Immature natural killer cell (primary cell): ENCODE results near the gene TTYH2. TPM values are rescaled to one million over a fixed set of nuclear protein-coding genes. Genes with fewer than 3 reads are reported as not detected.
A peak's percentile ranks its signal among the peaks of the same experiment; 100 is the strongest.
"Not testable (repeated sequence)": the region's sequence is repeated elsewhere in the genome, so short reads cannot be mapped to it uniquely, and the experiment has no call there.

Experiments used
- DNase-seq, 3 donors: peaks; one replicate each; pipeline ENCODE4 v3.0.0; 2022; ENCODE audit warnings: mixed read lengths in 1 of 3
- H3K27ac Mint-ChIP-seq, 6 donors: one replicate each; pipeline ENCODE4 v1.8.0; 2020; ENCODE audit warnings: mixed read lengths in 6 of 6, mild to moderate bottlenecking in 5 of 6, inconsistent platforms in 4 of 6, moderate library complexity in 3 of 6
- H3K27me3 Mint-ChIP-seq, 3 donors: one replicate each; pipeline ENCODE4 v1.8.0; 2020 to 2021; ENCODE audit warnings: low read depth in 3 of 3, mild to moderate bottlenecking in 3 of 3, mixed read lengths in 3 of 3, moderate library complexity in 3 of 3, inconsistent platforms in 1 of 3
- H3K36me3 Mint-ChIP-seq, 3 donors: one replicate each; pipeline ENCODE4 v1.8.0; 2020; ENCODE audit warnings: mixed read lengths in 3 of 3, inconsistent platforms in 2 of 3, mild to moderate bottlenecking in 2 of 3
- H3K4me1 Mint-ChIP-seq, 2 donors: one replicate each; pipeline ENCODE4 v1.8.0; 2020; ENCODE audit warnings: inconsistent platforms in 2 of 2, mild to moderate bottlenecking in 2 of 2, mixed read lengths in 2 of 2, moderate library complexity in 1 of 2
- H3K4me3 Mint-ChIP-seq, 5 donors: one replicate each; pipeline ENCODE4 v1.8.0; 2020; ENCODE audit warnings: mild to moderate bottlenecking in 5 of 5, mixed read lengths in 5 of 5, inconsistent platforms in 3 of 5, moderate library complexity in 3 of 5
- H3K9me3 Mint-ChIP-seq, 6 donors: one replicate each; pipeline ENCODE4 v1.8.0; 2020; ENCODE audit warnings: mild to moderate bottlenecking in 6 of 6, mixed read lengths in 6 of 6, inconsistent platforms in 4 of 6, moderate library complexity in 3 of 6
- polyA plus RNA-seq, 3 donors: library from polyadenylated mRNA; unstranded; fragments of 300-500 nt; fragmentation: Illumina TruSeq; gene quantifications; one replicate each; pipeline ENCODE4 v1.2.3, GENCODE V29; 2021

TTYH2 gene
- polyA plus RNA-seq, 3 donors from 2014 or later = 0.15 to 2.0 (median 1.1) TPM

DNA sequence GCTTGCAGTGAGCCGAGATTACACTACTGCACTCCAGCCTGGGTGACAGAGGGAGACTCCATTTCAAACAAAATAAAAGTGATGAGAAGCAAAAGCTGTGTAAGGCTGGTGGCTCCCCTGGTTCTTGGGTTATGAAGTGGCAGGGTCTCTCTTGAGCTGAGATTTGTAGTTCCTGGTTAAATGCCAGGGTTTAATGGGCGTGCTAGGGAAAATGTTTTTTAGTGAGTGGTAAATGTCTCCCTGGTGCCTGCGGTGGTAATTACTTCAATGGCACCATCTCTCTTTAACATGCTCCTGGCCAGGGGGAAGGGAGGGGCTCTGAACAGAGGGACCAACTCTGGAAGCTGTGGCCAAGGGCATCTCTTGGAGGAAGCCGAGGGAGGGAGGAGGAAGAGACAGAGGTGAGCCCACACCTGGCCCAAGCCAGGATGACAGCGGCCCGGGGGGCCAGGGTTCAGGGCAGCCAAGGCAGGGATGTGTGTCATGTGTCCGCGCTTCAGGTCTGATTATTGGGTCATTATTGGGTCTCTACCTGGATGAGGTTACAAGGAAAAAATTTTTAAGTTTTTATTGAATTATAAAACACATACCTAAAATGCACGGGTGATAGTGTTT is 27.7 kb upstream of the TTYH2 start:
- DNase-seq = no peak
- Mint-ChIP-seq H3K27me3 (peaks cover 3 to 9% (median 5%) of the 10 kb centered on the region in 3 donors), H3K27ac (no peak overlapping the region), H3K36me3 (no peaks in the 10 kb centered on the region), H3K4me3 (no peak overlapping the region), H3K9me3 (no peaks in the 10 kb centered on the region), H3K4me1 (no peaks in the 10 kb centered on the region)

GRCh38 chr17:74186498-74186897 is 26.9 kb upstream of the TTYH2 start:
- Mint-ChIP-seq H3K27me3 (peaks cover 0 to 9% (median 5%) of the 10 kb centered on the region in 3 donors), H3K27ac (no peak overlapping the region), H3K36me3 (no peaks in the 10 kb centered on the region), H3K4me1 (no peaks in the 10 kb centered on the region), H3K4me3 (no peak overlapping the region), H3K9me3 (no peaks in the 10 kb centered on the region)
- DNase-seq = no peak

GRCh38 chr17:74187761-74188160 is 25.6 kb upstream of the TTYH2 start:
- no peaks in the 10 kb centered on the region for H3K9me3 Mint-ChIP-seq
- no peaks in the 10 kb centered on the region for H3K36me3 Mint-ChIP-seq
- H3K27ac Mint-ChIP-seq = no peak overlapping the region
- H3K4me1 Mint-ChIP-seq = no peaks in the 10 kb centered on the region
- no peak for DNase-seq
- H3K27me3 Mint-ChIP-seq = peaks cover 2 to 11% (median 3%) of the 10 kb centered on the region in 3 donors
- H3K4me3 Mint-ChIP-seq = no peak overlapping the region

- H3K27me3 Mint-ChIP-seq = peaks cover 2 to 13% (median 3%) of the 10 kb centered on the region in 3 donors
- H3K27ac Mint-ChIP-seq, H3K4me1 Mint-ChIP-seq, H3K9me3 Mint-ChIP-seq, H3K4me3 Mint-ChIP-seq, DNase-seq, H3K36me3 Mint-ChIP-seq: not testable (repeated sequence)
Measured at GRCh38 chr17:74188687-74189086, 24.7 kb upstream of the TTYH2 start.

- no peak overlapping the region for H3K4me3 Mint-ChIP-seq
- H3K27ac Mint-ChIP-seq = no peak overlapping the region
- no peaks in the 10 kb centered on the region for H3K36me3 Mint-ChIP-seq
- peaks cover 2 to 16% (median 2%) of the 10 kb centered on the region in 3 donors for H3K27me3 Mint-ChIP-seq
- H3K4me1 Mint-ChIP-seq = no peaks in the 10 kb centered on the region
- H3K9me3 Mint-ChIP-seq = no peaks in the 10 kb centered on the region
- no peak for DNase-seq
Measured at GRCh38 chr17:74190154-74190553, 23.2 kb upstream of the TTYH2 start.

GRCh38 chr17:74190807-74191406 is 22.5 kb upstream of the TTYH2 start:
- H3K36me3 Mint-ChIP-seq = no peaks in the 10 kb centered on the region
- peaks cover 2 to 14% (median 2%) of the 10 kb centered on the region in 3 donors for H3K27me3 Mint-ChIP-seq
- no peak overlapping the region for H3K27ac Mint-ChIP-seq
- no peaks in the 10 kb centered on the region for H3K4me1 Mint-ChIP-seq
- H3K4me3 Mint-ChIP-seq = no peak overlapping the region
- H3K9me3 Mint-ChIP-seq = no peaks in the 10 kb centered on the region
- DNase-seq = no peak

DNA sequence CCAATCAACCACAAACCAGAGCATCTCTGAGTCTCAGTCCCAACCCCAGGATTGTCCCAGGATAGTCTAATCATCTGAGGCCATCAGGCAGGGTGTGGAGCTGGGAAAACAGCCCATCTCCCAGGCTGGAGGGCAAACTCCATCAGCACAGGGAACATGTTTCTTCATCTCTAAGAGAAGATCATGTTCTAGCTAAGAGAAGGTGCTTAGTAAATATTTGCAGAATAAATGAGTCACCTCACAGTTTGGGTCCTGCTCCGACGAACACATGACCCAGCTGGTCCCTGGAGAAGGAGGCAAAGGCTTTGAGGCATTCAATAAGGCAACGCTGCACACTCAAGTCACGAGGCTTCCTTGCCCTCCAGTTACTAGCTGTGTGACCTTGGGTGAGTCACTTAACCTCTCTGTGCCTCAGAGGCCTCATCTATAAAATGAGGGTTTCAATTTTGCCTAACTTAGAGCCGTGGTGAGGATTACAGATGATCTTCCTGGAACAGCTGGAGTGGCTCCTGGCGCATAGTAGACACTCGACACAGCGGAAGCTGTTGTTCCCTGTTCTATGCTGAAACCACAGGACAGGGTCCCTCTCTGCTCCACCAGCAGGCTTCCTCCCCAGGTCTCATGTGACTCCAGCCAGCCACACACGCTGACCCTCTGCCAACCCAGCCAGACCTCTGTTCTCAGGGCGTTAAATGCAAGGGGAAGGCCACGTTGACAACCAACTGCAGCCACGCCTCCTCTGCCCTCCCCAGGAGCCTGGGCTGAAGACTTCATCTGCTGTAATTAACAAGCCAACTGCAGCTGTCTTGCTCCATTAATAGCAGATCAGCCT is 20.2 kb upstream of the TTYH2 start:
- DNase-seq = no peak
- Mint-ChIP-seq H3K27ac (no peak overlapping the region), H3K4me3 (no peak overlapping the region), H3K36me3 (no peaks in the 10 kb centered on the region), H3K27me3 (peaks cover 2 to 22% (median 6%) of the 10 kb centered on the region in 3 donors), H3K9me3 (no peaks in the 10 kb centered on the region), H3K4me1 (no peaks in the 10 kb centered on the region)

DNA sequence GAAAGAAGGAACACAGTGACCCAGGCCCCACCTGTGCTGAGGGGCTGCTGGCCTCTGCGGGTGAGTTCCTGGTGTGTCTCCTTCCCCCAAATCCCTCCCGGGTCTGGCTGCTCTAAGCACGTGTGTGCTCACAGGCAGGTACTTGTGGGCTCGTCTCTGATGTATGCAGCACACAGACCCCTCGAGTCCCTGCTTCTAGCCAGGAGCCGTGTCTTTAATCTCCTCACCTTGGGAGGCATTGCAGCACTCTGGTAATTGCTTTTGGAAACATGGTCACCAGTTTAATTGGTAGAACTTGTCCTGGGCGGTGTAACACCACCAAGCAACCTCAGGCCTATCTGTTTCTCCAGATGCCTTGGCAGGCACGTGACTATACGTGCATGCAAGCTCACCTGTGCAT is 18.7 kb upstream of the TTYH2 start:
- Mint-ChIP-seq H3K36me3 (no peaks in the 10 kb centered on the region), H3K4me3 (no peak overlapping the region), H3K27me3 (peaks cover 2 to 21% (median 8%) of the 10 kb centered on the region in 3 donors), H3K9me3 (no peaks in the 10 kb centered on the region), H3K4me1 (peaks cover 3 to 5% of the 10 kb centered on the region in 2 donors), H3K27ac (no peak overlapping the region)
- no peak for DNase-seq

- DNase-seq = no peak
- H3K36me3 Mint-ChIP-seq = no peaks in the 10 kb centered on the region
- H3K27me3 Mint-ChIP-seq = peaks cover 2 to 23% (median 10%) of the 10 kb centered on the region in 3 donors
- peaks cover 6% of the 10 kb centered on the region in 2 donors for H3K4me1 Mint-ChIP-seq
- H3K4me3 Mint-ChIP-seq = no peak overlapping the region
- H3K9me3 Mint-ChIP-seq = no peaks in the 10 kb centered on the region
- H3K27ac Mint-ChIP-seq = no peak overlapping the region
Measured at GRCh38 chr17:74196541-74197317, 16.6 kb upstream of the TTYH2 start.

DNA sequence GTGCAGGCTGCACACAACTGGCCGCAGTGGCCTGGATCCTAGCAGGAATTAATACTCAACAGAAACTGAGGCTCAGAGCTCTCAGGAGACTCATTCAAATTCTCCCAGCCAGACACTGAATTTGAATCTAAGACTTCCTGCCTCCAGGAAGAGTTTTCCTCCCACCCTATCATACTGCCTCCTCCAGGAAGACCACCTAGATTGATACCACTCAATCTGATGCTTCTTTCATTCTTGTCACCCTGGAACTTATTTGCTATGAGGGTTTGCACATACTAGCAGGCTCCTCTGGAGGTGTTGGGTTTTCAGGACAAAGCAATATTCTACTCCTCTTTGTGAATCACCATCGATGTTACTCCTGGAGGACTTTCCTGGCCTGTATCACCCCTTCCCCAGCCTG is 15.6 kb upstream of the TTYH2 start:
- DNase-seq = no peak
- Mint-ChIP-seq H3K4me1 (peaks cover 6% of the 10 kb centered on the region in 2 donors), H3K27ac (no peak overlapping the region), H3K9me3 (no peaks in the 10 kb centered on the region), H3K36me3 (no peaks in the 10 kb centered on the region), H3K27me3 (peaks cover 2 to 21% (median 8%) of the 10 kb centered on the region in 3 donors), H3K4me3 (no peak overlapping the region)

DNA sequence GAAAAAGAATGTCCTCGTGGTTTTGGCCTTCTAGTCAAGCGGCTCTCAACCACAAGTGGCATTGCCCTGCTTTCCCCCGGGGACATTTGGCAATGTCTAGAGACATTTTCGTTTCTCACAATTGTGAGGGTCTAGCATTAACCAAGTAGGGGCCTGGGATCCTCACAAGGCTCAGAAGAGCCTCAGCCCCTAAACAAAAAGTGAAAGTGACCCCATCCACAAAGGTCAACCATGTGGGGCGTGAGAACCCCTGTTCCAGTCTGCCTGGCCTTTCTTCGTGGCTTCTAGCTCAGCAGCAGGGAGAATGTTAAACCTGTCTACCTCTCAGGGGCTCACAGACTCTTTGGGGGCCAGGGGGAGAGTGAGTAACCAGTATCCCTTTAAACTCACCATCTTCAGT is 14.7 kb upstream of the TTYH2 start:
- H3K27me3 Mint-ChIP-seq = peaks cover 7 to 26% (median 13%) of the 10 kb centered on the region in 3 donors
- H3K36me3 Mint-ChIP-seq = peaks cover 0 to 3% (median 3%) of the 10 kb centered on the region in 3 donors
- H3K9me3 Mint-ChIP-seq = no peaks in the 10 kb centered on the region
- H3K4me3 Mint-ChIP-seq = no peak overlapping the region
- peaks cover 13 to 14% of the 10 kb centered on the region in 2 donors for H3K4me1 Mint-ChIP-seq
- no peak for DNase-seq
- H3K27ac Mint-ChIP-seq = no peak overlapping the region

GRCh38 chr17:74199306-74200092 is 13.9 kb upstream of the TTYH2 start:
- Mint-ChIP-seq H3K27ac (no peak overlapping the region), H3K27me3 (peaks cover 7 to 25% (median 13%) of the 10 kb centered on the region in 3 donors), H3K4me1 (peaks cover 14 to 19% of the 10 kb centered on the region in 2 donors), H3K4me3 (peak overlapping the region in 2 of 5 donors; percentile 8 to 49), H3K9me3 (no peaks in the 10 kb centered on the region), H3K36me3 (peaks cover 0 to 4% (median 3%) of the 10 kb centered on the region in 3 donors)
- DNase-seq = peak; percentile 51 to 52 (median 51)

DNA sequence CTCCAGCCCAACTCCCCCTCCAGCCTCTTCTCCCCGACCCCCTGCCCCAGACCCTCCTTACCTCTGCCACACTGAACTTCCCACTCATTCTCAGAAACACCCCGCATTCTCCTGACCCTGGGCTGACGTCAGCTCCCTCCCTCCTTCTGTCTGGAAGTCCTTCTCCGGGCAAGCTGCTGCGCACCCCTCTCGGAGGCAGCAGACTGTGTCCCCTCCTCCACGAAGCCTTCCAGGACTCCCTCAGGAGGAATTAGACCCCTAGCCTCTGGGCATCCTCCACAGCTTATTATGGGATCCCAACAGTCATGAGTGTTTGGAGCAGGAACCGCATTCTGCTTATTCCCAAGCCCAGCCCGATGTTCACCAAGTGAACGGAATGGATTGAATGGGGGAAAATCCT is 13.3 kb upstream of the TTYH2 start:
- H3K27ac Mint-ChIP-seq = no peak overlapping the region
- no peaks in the 10 kb centered on the region for H3K9me3 Mint-ChIP-seq
- peaks cover 7 to 19% (median 15%) of the 10 kb centered on the region in 3 donors for H3K27me3 Mint-ChIP-seq
- no peak overlapping the region for H3K4me3 Mint-ChIP-seq
- peaks cover 19 to 25% of the 10 kb centered on the region in 2 donors for H3K4me1 Mint-ChIP-seq
- no peak for DNase-seq
- peaks cover 0 to 5% (median 4%) of the 10 kb centered on the region in 3 donors for H3K36me3 Mint-ChIP-seq
